T-helper 2 cell treated with Interferon-gamma antibody and Interleukin-4, amounts not matched to agents 5 μg/mL and 100 μg/mL, for 36 hours (primary cell): ENCODE results near the gene ZBTB8OS.
"Not testable (repeated sequence)": the region's sequence is repeated elsewhere in the genome, so short reads cannot be mapped to it uniquely, and the experiment has no call there.

ENCODE experiments used
- DNase-seq: peaks from one replicate; pipeline ENCODE4 v3.0.0; 2021; ENCODE audit warnings: low spot score
- H3K27ac Mint-ChIP-seq: one replicate; pipeline ENCODE4 v1.8.0; 2021; ENCODE audit warnings: mild to moderate bottlenecking, mixed read lengths
- H3K27me3 Mint-ChIP-seq: one replicate; pipeline ENCODE4 v1.8.0; 2021; ENCODE audit warnings: low read depth, mixed read lengths
- H3K36me3 Mint-ChIP-seq: one replicate; pipeline ENCODE4 v1.8.0; 2021; ENCODE audit warnings: low read depth, mixed read lengths
- H3K4me1 Mint-ChIP-seq: one replicate; pipeline ENCODE4 v1.8.0; 2021; ENCODE audit warnings: low read depth, mixed read lengths
- H3K4me3 Mint-ChIP-seq: one replicate; pipeline ENCODE4 v1.8.0; 2022; ENCODE audit warnings: mild to moderate bottlenecking, moderate library complexity, mixed read lengths
- H3K9me3 Mint-ChIP-seq: one replicate; pipeline ENCODE4 v1.8.0; 2021; ENCODE audit warnings: mixed read lengths

The ZBTB8OS gene

GRCh38 chr1:32635508-32636277, 14.7 kb downstream of the ZBTB8OS start:
- Mint-ChIP-seq H3K36me3 (peaks cover 26% of the 10 kb centered on the region), H3K27ac (no peak overlapping the region), H3K27me3 (no peaks in the 10 kb centered on the region), H3K4me3 (no peak overlapping the region), H3K4me1 (peaks cover 10% of the 10 kb centered on the region), H3K9me3 (no peaks in the 10 kb centered on the region)
- DNase-seq, result no peak

GRCh38 chr1:32632829-32633228, 17.5 kb downstream of the ZBTB8OS start:
- H3K4me3 Mint-ChIP-seq, result no peak overlapping the region
- no peak for DNase-seq
- no peaks in the 10 kb centered on the region for H3K9me3 Mint-ChIP-seq
- H3K4me1 Mint-ChIP-seq, result peaks cover 10% of the 10 kb centered on the region
- no peaks in the 10 kb centered on the region for H3K27me3 Mint-ChIP-seq
- H3K27ac Mint-ChIP-seq, result no peak overlapping the region
- peaks cover 28% of the 10 kb centered on the region for H3K36me3 Mint-ChIP-seq

- not testable (repeated sequence) for DNase-seq, H3K9me3 Mint-ChIP-seq, H3K27me3 Mint-ChIP-seq, H3K27ac Mint-ChIP-seq, H3K4me3 Mint-ChIP-seq
- H3K36me3 Mint-ChIP-seq, result peaks cover 29% of the 10 kb centered on the region
- H3K4me1 Mint-ChIP-seq, result peaks cover 17% of the 10 kb centered on the region
Observed at GRCh38 chr1:32630173-32630572, 20.2 kb downstream of the ZBTB8OS start.

GRCh38 chr1:32627596-32628162, 22.7 kb downstream of the ZBTB8OS start:
- H3K27me3 Mint-ChIP-seq, result no peaks in the 10 kb centered on the region
- peak overlapping the region; percentile 66 for H3K4me3 Mint-ChIP-seq
- H3K9me3 Mint-ChIP-seq, result no peaks in the 10 kb centered on the region
- peaks cover 30% of the 10 kb centered on the region for H3K36me3 Mint-ChIP-seq
- peaks cover 27% of the 10 kb centered on the region for H3K4me1 Mint-ChIP-seq
- peak overlapping the region; percentile 89 for H3K27ac Mint-ChIP-seq
- DNase-seq, result no peak

GRCh38 chr1:32626176-32626575, 24.2 kb downstream of the ZBTB8OS start:
- Mint-ChIP-seq H3K4me1 (peaks cover 30% of the 10 kb centered on the region), H3K27me3 (no peaks in the 10 kb centered on the region), H3K27ac (no peak overlapping the region), H3K36me3 (peaks cover 38% of the 10 kb centered on the region), H3K4me3 (no peak overlapping the region), H3K9me3 (no peaks in the 10 kb centered on the region)
- DNase-seq, result no peak

- no peak overlapping the region for H3K4me3 Mint-ChIP-seq
- peak; percentile 31 for DNase-seq
Observed at GRCh38 chr1:32623775-32624174, 26.6 kb downstream of the ZBTB8OS start.

GRCh38 chr1:32622806-32623681, 27.3 kb downstream of the ZBTB8OS start:
- Mint-ChIP-seq H3K27ac (peak overlapping the region; percentile 38), H3K27me3 (no peaks in the 10 kb centered on the region), H3K9me3 (no peaks in the 10 kb centered on the region), H3K36me3 (peaks cover 50% of the 10 kb centered on the region), H3K4me1 (peaks cover 40% of the 10 kb centered on the region), H3K4me3 (no peak overlapping the region)
- DNase-seq, result no peak

More at GRCh38 chr1:32623775-32624174, 26.6 kb downstream of the ZBTB8OS start:
- H3K9me3 Mint-ChIP-seq, result no peaks in the 10 kb centered on the region
- peaks cover 49% of the 10 kb centered on the region for H3K36me3 Mint-ChIP-seq
- H3K27me3 Mint-ChIP-seq, result no peaks in the 10 kb centered on the region
- H3K4me1 Mint-ChIP-seq, result peaks cover 40% of the 10 kb centered on the region
- peak overlapping the region; percentile 38 for H3K27ac Mint-ChIP-seq

- Mint-ChIP-seq H3K36me3 (peaks cover 47% of the 10 kb centered on the region), H3K4me3 (no peak overlapping the region), H3K9me3 (no peaks in the 10 kb centered on the region), H3K27ac (no peak overlapping the region), H3K27me3 (no peaks in the 10 kb centered on the region), H3K4me1 (peaks cover 33% of the 10 kb centered on the region)
- no peak for DNase-seq
Observed at GRCh38 chr1:32622205-32622604, 28.1 kb downstream of the ZBTB8OS start.

- H3K4me3 Mint-ChIP-seq, result no peak overlapping the region
Observed at GRCh38 chr1:32619701-32620485, 30.5 kb downstream of the ZBTB8OS start.

GRCh38 chr1:32618673-32619221, 31.6 kb downstream of the ZBTB8OS start:
- H3K4me1 Mint-ChIP-seq, result peaks cover 24% of the 10 kb centered on the region
- no peak for DNase-seq
- no peaks in the 10 kb centered on the region for H3K9me3 Mint-ChIP-seq
- no peaks in the 10 kb centered on the region for H3K27me3 Mint-ChIP-seq
- H3K36me3 Mint-ChIP-seq, result peaks cover 38% of the 10 kb centered on the region
- no peak overlapping the region for H3K27ac Mint-ChIP-seq
- H3K4me3 Mint-ChIP-seq, result no peak overlapping the region

More at GRCh38 chr1:32619701-32620485, 30.5 kb downstream of the ZBTB8OS start:
- Mint-ChIP-seq H3K27ac (no peak overlapping the region), H3K9me3 (no peaks in the 10 kb centered on the region), H3K27me3 (no peaks in the 10 kb centered on the region), H3K36me3 (peaks cover 44% of the 10 kb centered on the region), H3K4me1 (peaks cover 30% of the 10 kb centered on the region)
- DNase-seq, result no peak

GRCh38 chr1:32613472-32613871, 36.9 kb downstream of the ZBTB8OS start:
- Mint-ChIP-seq H3K27me3 (no peaks in the 10 kb centered on the region), H3K4me1 (peaks cover 8% of the 10 kb centered on the region), H3K36me3 (peaks cover 3% of the 10 kb centered on the region), H3K27ac (no peak overlapping the region), H3K4me3 (no peak overlapping the region), H3K9me3 (no peaks in the 10 kb centered on the region)
- no peak for DNase-seq

GRCh38 chr1:32612189-32612881, 38.0 kb downstream of the ZBTB8OS start:
- peak; percentile 69 for DNase-seq
- no peaks in the 10 kb centered on the region for H3K9me3 Mint-ChIP-seq
- H3K27me3 Mint-ChIP-seq, result no peaks in the 10 kb centered on the region
- H3K4me3 Mint-ChIP-seq, result peak overlapping the region; percentile 55
- H3K36me3 Mint-ChIP-seq, result no peaks in the 10 kb centered on the region
- H3K4me1 Mint-ChIP-seq, result peaks cover 8% of the 10 kb centered on the region
- H3K27ac Mint-ChIP-seq, result no peak overlapping the region

GRCh38 chr1:32611859-32612188, 38.5 kb downstream of the ZBTB8OS start:
- no peaks in the 10 kb centered on the region for H3K36me3 Mint-ChIP-seq
- DNase-seq, result no peak
- H3K4me3 Mint-ChIP-seq, result peak overlapping the region; percentile 55
- no peaks in the 10 kb centered on the region for H3K9me3 Mint-ChIP-seq
- peaks cover 8% of the 10 kb centered on the region for H3K4me1 Mint-ChIP-seq
- no peak overlapping the region for H3K27ac Mint-ChIP-seq
- no peaks in the 10 kb centered on the region for H3K27me3 Mint-ChIP-seq
